ENCODE measurements around the gene SH2D2A.
"Not testable (repeated sequence)": the region's sequence is repeated elsewhere in the genome, so short reads cannot be mapped to it uniquely, and the experiment has no call there.

SH2D2A gene

GRCh38 chr1:156768610-156769295, 47.9 kb downstream of the SH2D2A start:
- no peak for DNase-seq (ENCODE audit: low spot score)

DNA sequence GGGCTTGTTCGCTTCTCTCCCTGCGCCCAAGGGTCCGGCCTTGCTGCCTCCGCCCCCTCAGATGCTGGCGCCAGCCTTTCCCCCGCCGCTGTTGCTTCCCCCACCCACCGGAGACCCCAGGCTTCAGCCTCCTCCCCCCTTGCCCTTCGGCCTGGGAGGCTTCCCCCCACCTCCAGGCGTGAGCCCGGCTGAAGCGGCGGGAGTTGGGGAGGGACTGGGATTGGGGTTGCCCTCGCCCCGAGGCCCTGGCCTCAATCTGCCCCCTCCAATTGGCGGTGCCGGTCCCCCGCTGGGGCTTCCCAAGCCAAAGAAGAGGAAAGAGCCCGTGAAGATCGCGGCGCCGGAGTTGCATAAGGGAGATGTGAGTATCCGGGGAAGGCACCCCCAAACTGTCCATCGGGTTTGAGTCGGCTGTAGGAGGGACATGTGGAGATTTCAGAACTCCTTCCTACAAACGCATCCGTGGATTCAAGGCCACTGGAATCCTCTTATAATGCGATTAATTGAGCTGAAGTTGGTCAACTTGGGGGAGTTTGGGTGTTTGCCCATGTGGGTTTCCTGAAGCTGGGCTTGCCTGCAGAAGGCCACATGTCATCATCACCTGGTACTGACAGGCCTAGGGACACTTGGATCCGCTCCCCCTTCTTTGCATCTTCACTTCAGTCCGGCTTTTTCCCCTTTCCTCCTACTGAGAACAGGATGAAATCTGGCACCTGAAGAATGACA, 48.6 kb downstream of the SH2D2A start:
- no peak for DNase-seq (ENCODE audit: low spot score)

- DNase-seq (ENCODE audit: low spot score): peak; percentile 99
These were observed 49.4 kb downstream of the SH2D2A start, which contains the start of gene PRCC for GRCh38 chr1:156767101-156767878. TSS of gene PRCC (plus strand) at chr1:156767535. CDS start at chr1:156767772, 237 bp downstream.

DNA sequence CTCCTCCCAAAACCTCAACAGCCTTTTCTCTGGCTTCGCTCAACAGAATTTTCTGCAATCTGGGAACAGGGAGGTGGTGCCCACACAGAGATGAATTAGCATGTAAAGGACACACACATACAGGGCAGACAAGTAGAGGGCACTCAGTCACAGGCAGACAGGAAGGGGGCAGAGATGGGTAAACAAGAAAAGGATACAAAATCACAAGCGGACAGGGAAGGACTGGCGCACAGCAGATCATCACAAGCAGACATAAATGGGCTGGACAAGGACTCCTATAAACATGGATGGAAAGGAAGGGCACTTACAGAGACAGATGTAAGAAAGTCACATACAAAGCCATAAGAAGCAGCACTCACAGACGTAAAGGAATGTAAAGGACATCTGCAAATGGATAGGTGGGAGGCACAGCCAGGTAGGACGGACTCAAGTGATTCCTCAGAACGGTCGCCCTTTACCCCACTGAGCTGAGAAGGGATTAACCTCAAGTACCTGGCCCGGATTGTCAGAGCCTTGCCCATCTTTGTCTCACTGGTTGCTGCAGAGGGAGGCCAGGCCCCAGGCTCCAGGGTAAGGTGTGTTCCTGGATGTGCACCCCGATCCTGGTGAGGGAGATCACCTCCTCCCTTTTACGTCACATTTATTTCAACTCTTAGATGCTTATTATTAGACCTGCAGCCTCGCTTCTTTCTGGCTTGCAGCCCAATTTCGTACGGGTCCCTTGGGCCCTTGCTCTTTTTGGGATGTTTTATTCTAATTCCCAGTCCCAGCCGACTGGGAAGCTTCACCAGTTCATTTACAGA, 50.1 kb downstream of the SH2D2A start:
- no peak for DNase-seq (ENCODE audit: low spot score)

- DNase-seq (ENCODE audit: low spot score): no peak
These were observed 51.0 kb downstream of the SH2D2A start for GRCh38 chr1:156765666-156766065.

DNA sequence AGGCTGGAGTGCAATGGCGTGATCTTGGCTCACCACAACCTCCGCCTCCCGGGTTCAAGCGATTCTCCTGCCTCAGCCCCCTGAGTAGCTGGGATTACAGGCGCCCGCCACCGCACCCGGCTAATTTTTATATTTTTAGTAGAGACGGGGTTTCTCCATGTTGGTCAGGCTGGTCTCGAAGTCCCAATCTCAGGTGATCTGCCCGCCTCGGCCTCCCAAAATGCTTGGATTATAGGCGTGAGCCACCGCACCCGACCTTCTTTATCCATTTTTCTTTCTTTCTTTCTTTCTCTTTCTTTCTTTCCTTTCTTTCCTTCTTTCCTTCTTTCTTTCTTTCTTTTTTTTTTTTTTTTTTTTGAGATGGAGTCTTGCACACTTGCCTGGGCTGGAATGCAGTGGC, 51.5 kb downstream of the SH2D2A start:
- DNase-seq (ENCODE audit: low spot score): not testable (repeated sequence)

- DNase-seq (ENCODE audit: low spot score): no peak
These were observed 55.9 kb downstream of the SH2D2A start for GRCh38 chr1:156760796-156761104.

DNA sequence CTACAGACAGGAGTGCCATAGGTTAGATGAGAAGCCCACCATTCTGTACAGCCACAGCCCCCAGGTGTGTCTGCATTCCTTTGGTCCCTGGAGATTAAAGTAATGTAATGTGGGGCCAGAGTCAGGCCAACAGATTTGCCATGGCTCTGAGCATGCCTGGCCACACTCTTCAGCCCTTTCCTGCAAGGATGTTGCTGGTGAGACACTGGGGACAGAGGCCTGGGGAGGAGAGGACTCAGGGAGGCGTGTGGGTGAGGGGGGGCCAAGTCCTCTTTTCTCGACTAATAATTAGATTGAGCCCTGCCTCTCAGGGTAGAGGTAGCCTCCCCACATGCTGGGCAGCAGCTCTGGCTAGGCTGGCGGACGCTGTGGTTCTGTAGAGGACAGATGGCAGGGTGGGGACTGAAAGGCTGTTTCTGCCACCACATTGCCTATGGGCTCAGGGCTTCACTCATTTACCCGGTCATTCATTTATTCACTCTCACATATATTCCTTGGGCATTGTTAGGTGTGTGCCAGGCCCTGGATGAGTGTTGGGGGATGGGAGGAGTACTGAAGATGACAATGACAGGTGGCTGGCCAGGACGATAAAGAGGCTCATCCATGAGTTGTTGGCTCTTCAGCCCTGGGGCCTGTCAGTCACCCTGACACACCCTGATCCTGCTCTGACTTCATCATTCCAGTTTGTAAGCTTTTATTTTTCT, 56.4 kb downstream of the SH2D2A start:
- no peak for DNase-seq (ENCODE audit: low spot score)

- not testable (repeated sequence) for DNase-seq (ENCODE audit: low spot score)
These were observed 58.9 kb downstream of the SH2D2A start for GRCh38 chr1:156757572-156758253.

DNA sequence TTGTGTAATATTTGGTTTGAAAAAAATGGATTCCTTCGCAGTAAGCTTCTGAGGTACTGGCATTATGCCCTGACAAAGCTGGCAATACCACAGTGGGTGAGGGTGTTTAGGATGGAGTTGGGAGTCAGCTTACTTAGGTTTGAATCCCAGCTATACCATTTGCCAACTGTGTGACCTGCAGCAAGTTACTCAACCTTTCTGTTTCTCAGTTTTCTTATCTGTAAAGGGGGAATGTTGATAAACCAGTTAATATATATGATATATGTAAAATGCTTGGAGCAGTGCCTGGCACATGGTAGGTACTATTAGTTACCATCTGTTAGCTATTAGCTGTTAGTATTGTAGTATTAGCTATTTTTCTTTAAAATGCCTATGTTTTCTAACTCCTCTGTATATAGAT, 60.3 kb downstream of the SH2D2A start:
- no peak for DNase-seq (ENCODE audit: low spot score)
